Spinal cord (tissue), 10 donors: Measurements from ENCODE around the gene TEX26. TPM values are rescaled to one million over a fixed set of nuclear protein-coding genes. Genes with fewer than 3 reads are reported as not detected.

Experiments
- DNase-seq, 6 donors: peaks; one replicate each; pipeline versions ENCODE4 v3.0.0 to v3.0.0-alpha.2; 2013 to 2015; ENCODE audit warnings: low spot score in 6 of 6, low read depth in 4 of 6
- H3K27ac ChIP-seq: one replicate; pipeline ENCODE4 v1.5.1; 2013; ENCODE audit warnings: low read depth, low read length, control low read depth
- H3K27me3 ChIP-seq: one replicate; pipeline ENCODE4 v1.6.1; 2013; ENCODE audit warnings: low read length; ENCODE audit not compliant: control insufficient read depth, insufficient read depth
- H3K36me3 ChIP-seq: one replicate; pipeline ENCODE4 v1.6.1; 2013; ENCODE audit warnings: low read length; ENCODE audit not compliant: control insufficient read depth, insufficient read depth
- H3K4me1 ChIP-seq: one replicate; pipeline ENCODE4 v1.6.1; 2013; ENCODE audit warnings: low read length; ENCODE audit not compliant: control insufficient read depth, insufficient read depth
- H3K4me3 ChIP-seq: one replicate; pipeline ENCODE4 v1.5.1; 2013; ENCODE audit warnings: low read depth, low read length, control low read depth
- H3K9me3 ChIP-seq: one replicate; pipeline ENCODE4 v1.6.1; 2013; ENCODE audit warnings: low read length; ENCODE audit not compliant: control insufficient read depth, insufficient read depth
- WGBS: methylation state at CpG from one replicate; pipeline ENCODE4 v1.1.5; 2013; ENCODE audit warnings: missing lambda C conversion rate; ENCODE audit not compliant: insufficient coverage; 5-methylcytosine and 5-hydroxymethylcytosine counted together
- polyA plus RNA-seq, 2 donors: library from polyadenylated mRNA; unstranded; fragments of 120-200 nt; gene quantifications; one replicate each; pipeline ENCODE4 v1.2.1, GENCODE V29; 2013; ENCODE audit not compliant: insufficient read length in 2 of 2
- total RNA-seq, 2 donors: library from RNA; depleted of rRNA in 1 of 2; stranded (reverse); fragments of 120-200 nt in 1 of 2; fragments of >200 nt in 1 of 2; gene quantifications; one replicate each; pipeline versions ENCODE4 v1.2.3 to v1.2.4, GENCODE V29; 2013 to 2014
- donor health status: healthy.

TEX26 gene
- total and polyA plus RNA-seq, 4 donors = 1.9 to 4.0 (median 2.4) TPM

- H3K27ac ChIP-seq = no peak overlapping the region
- WGBS = no CpG with 5 or more reads among the region's 3 CpGs
- H3K27me3 ChIP-seq = no peaks in the 10 kb centered on the region
- H3K4me1 ChIP-seq = peaks cover 20% of the 10 kb centered on the region
- no peak overlapping the region for H3K4me3 ChIP-seq
- H3K36me3 ChIP-seq = peaks cover 3% of the 10 kb centered on the region
- peak in 1 of 6 donors; percentile 65 for DNase-seq
- H3K9me3 ChIP-seq = no peaks in the 10 kb centered on the region
Measured at GRCh38 chr13:30933354-30933670, 856 bp downstream of the TEX26 start.

- H3K4me1 ChIP-seq = peaks cover 20% of the 10 kb centered on the region
- H3K27me3 ChIP-seq = no peaks in the 10 kb centered on the region
- 54% methylated on average over 6 of the region's 6 CpGs for WGBS
- no peak overlapping the region for H3K27ac ChIP-seq
- H3K9me3 ChIP-seq = no peaks in the 10 kb centered on the region
- peak in 1 of 6 donors; percentile 59 for DNase-seq
- no peak overlapping the region for H3K4me3 ChIP-seq
- H3K36me3 ChIP-seq = peaks cover 3% of the 10 kb centered on the region
Measured at GRCh38 chr13:30934381-30934780, 1.9 kb downstream of the TEX26 start.

- DNase-seq = no peak
- H3K4me1 ChIP-seq = peaks cover 20% of the 10 kb centered on the region
- H3K4me3 ChIP-seq = no peak overlapping the region
- peaks cover 3% of the 10 kb centered on the region for H3K36me3 ChIP-seq
- WGBS = 95% methylated on average over 3 of the region's 3 CpGs
- no peaks in the 10 kb centered on the region for H3K27me3 ChIP-seq
- no peak overlapping the region for H3K27ac ChIP-seq
- no peaks in the 10 kb centered on the region for H3K9me3 ChIP-seq
Measured at GRCh38 chr13:30934803-30935202, 2.3 kb downstream of the TEX26 start.

- DNase-seq = no peak
- Histone ChIP-seq H3K9me3 (no peaks in the 10 kb centered on the region), H3K4me3 (no peak overlapping the region), H3K36me3 (peaks cover 3% of the 10 kb centered on the region), H3K27ac (no peak overlapping the region), H3K27me3 (no peaks in the 10 kb centered on the region), H3K4me1 (peaks cover 18% of the 10 kb centered on the region)
- WGBS = 82% methylated on average over 4 of the region's 4 CpGs
Measured at GRCh38 chr13:30936971-30937370, 4.5 kb downstream of the TEX26 start.

GRCh38 chr13:30943881-30944280 lies 11.4 kb downstream of the TEX26 start:
- peak in 1 of 6 donors; percentile 77 for DNase-seq
- Histone ChIP-seq H3K36me3 (no peaks in the 10 kb centered on the region), H3K27ac (no peak overlapping the region), H3K4me3 (no peak overlapping the region), H3K9me3 (peaks cover 7% of the 10 kb centered on the region), H3K27me3 (no peaks in the 10 kb centered on the region), H3K4me1 (no peaks in the 10 kb centered on the region)
- WGBS = 40% methylated on average over 1 of the region's 3 CpGs

- no peaks in the 10 kb centered on the region for H3K4me1 ChIP-seq
- H3K27me3 ChIP-seq = no peaks in the 10 kb centered on the region
- no peak overlapping the region for H3K27ac ChIP-seq
- peaks cover 3% of the 10 kb centered on the region for H3K9me3 ChIP-seq
- no peak for DNase-seq
- no peak overlapping the region for H3K4me3 ChIP-seq
- no peaks in the 10 kb centered on the region for H3K36me3 ChIP-seq
- WGBS = 78% methylated on average over 5 of the region's 5 CpGs
Measured at GRCh38 chr13:30957258-30957943, 24.9 kb downstream of the TEX26 start.

- Histone ChIP-seq H3K4me3 (no peak overlapping the region), H3K27ac (no peak overlapping the region), H3K36me3 (no peaks in the 10 kb centered on the region), H3K4me1 (no peaks in the 10 kb centered on the region), H3K9me3 (peaks cover 3% of the 10 kb centered on the region), H3K27me3 (no peaks in the 10 kb centered on the region)
- WGBS = no CpG with 5 or more reads among the region's 1 CpG
- DNase-seq = no peak
Measured at GRCh38 chr13:30959678-30960077, 27.2 kb downstream of the TEX26 start.

GRCh38 chr13:30963791-30964190 lies 31.3 kb downstream of the TEX26 start:
- no peaks in the 10 kb centered on the region for H3K4me1 ChIP-seq
- no peak overlapping the region for H3K27ac ChIP-seq
- H3K4me3 ChIP-seq = no peak overlapping the region
- H3K27me3 ChIP-seq = no peaks in the 10 kb centered on the region
- DNase-seq = no peak
- 66% methylated on average over 5 of the region's 5 CpGs for WGBS
- H3K36me3 ChIP-seq = no peaks in the 10 kb centered on the region
- peaks cover 4% of the 10 kb centered on the region for H3K9me3 ChIP-seq

GRCh38 chr13:30965380-30965779 lies 32.9 kb downstream of the TEX26 start:
- no CpG with 5 or more reads among the region's 1 CpG for WGBS
- no peak overlapping the region for H3K4me3 ChIP-seq

GRCh38 chr13:30966101-30966500 lies 33.6 kb downstream of the TEX26 start:
- DNase-seq = no peak
- no peak overlapping the region for H3K27ac ChIP-seq
- no peaks in the 10 kb centered on the region for H3K4me1 ChIP-seq
- no peak overlapping the region for H3K4me3 ChIP-seq
- H3K36me3 ChIP-seq = no peaks in the 10 kb centered on the region
- no peaks in the 10 kb centered on the region for H3K27me3 ChIP-seq
- WGBS = 100% methylated on average over 1 of the region's 3 CpGs
- H3K9me3 ChIP-seq = peaks cover 1% of the 10 kb centered on the region

More at GRCh38 chr13:30965380-30965779, 32.9 kb downstream of the TEX26 start:
- peaks cover 1% of the 10 kb centered on the region for H3K9me3 ChIP-seq
- H3K36me3 ChIP-seq = no peaks in the 10 kb centered on the region
- peak in 1 of 6 donors; percentile 46 for DNase-seq
- H3K4me1 ChIP-seq = no peaks in the 10 kb centered on the region
- no peaks in the 10 kb centered on the region for H3K27me3 ChIP-seq
- H3K27ac ChIP-seq = no peak overlapping the region
